Body of pancreas (tissue), 4 donors: Measurements from ENCODE around the gene PNO1.

Experiments
- CTCF ChIP-seq, 7 experiments: fragments of 450-650 bp in 4 of 7; fragments of 200-600 bp in 3 of 7; sonication (generic) in 3 of 7; IDR thresholded peaks; one replicate each; pipeline ENCODE4 v1.5.1; 2016 to 2019; ENCODE audit warnings: antibody characterized with exemption in 7 of 7
- POLR2A ChIP-seq, 3 donors: fragments of 450-650 bp; IDR thresholded peaks; one replicate each; pipeline ENCODE4 v1.6.1; 2016; ENCODE audit warnings: antibody characterized with exemption in 3 of 3, mild to moderate bottlenecking in 2 of 3

GRCh38 chr2:68218343-68218901 is 60.7 kb downstream of the PNO1 start:
- TF ChIP-seq CTCF (IDR thresholded peaks at IDR 0.05) (no peak), POLR2A (IDR thresholded peaks at IDR 0.05) (no peak)
